SK-N-MC (cell line): ENCODE results near the gene PRICKLE1.

Experiments used
- EZH2 ChIP-seq: fragments of 200-600 bp; sonication (generic); IDR thresholded peaks from one replicate; pipeline ENCODE4 v1.6.1; 2017; ENCODE audit warnings: antibody characterized with exemption
- FOXP2 ChIP-seq: optimal IDR thresholded peaks from 2 replicates; pipeline ENCODE3; 2011; ENCODE audit warnings: mild to moderate bottlenecking, moderate library complexity; ENCODE audit not compliant: insufficient read depth; ENCODE audit errors: extremely low read length, control extremely low read depth
- POLR2AphosphoS5 ChIP-seq: IDR thresholded peaks from 2 replicates; pipeline ENCODE4 v1.6.1; 2012; ENCODE audit warnings: mild to moderate bottlenecking, low read depth, low read length, borderline replicate concordance

DNA sequence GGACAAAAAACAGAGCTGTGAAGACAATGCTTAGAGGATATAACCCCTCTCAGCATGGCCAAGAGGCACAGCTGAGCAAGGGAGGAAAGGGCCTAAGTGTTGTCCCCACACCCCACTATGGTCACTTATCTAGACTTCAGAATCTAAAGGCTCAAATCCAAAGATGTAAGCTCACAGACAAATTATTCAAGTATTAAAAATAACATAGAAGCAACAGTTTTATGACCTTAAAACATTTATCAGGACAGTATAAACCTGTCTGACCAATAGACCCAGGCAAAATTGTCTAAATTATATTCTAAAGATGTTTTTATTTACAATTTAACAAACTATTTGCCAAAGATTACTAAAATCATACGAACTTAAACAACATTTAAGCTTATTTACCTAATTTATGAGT, 28.1 kb upstream of the PRICKLE1 start:
- no peak for TF ChIP-seq POLR2AphosphoS5
- no peak for TF ChIP-seq EZH2
- TF ChIP-seq FOXP2 = no peak
